HepG2 (cell line): ENCODE measurements around the gene ENDOD1. TPM values are rescaled to one million over a fixed set of nuclear protein-coding genes. Genes with fewer than 3 reads are reported as not detected.

Experiments used
- ATAC-seq: fragments of 200-7000 bp; cut with Tn5 transposase; 3 replicates; pipeline ENCODE4 v1.9.1; 2020; ENCODE audit warnings: mild to moderate bottlenecking, moderate library complexity
- BruUV-seq: library from RNA; stranded (reverse); fragments of 400-500 nt; replicated peaks from 2 replicates; lab custom pipeline; 2021; lab: Mats Ljungman, UMichigan
- CTCF ChIA-PET: fragments of 300-600 bp; formaldehyde crosslinking; extraction: SDS; loops from one replicate; lab custom pipeline; 2021; ENCODE audit warnings: low total read pairs, inconsistent platforms, low intra/inter-chr PET ratio; lab: Yijun Ruan, JAX
- POLR2A ChIA-PET: fragments of 350-600 bp; sonication (Branson Sonifier 250); formaldehyde crosslinking; loops from one replicate; lab custom pipeline; 2020; ENCODE audit warnings: antibody characterized with exemption, inconsistent platforms; lab: Yijun Ruan, JAX
- DNase-seq: peaks from one replicate; pipeline ENCODE4 v3.0.0-alpha.2; 2015; ENCODE audit warnings: low spot score
- FAIRE-seq: peaks from 3 replicates; lab custom pipeline; 2011; peaks lifted over from hg19 to GRCh38; lab: Jason Lieb, UNC
- H2AFZ ChIP-seq: one replicate; pipeline ENCODE4 v1.6.1; 2011; ENCODE audit warnings: low read length, inconsistent platforms
- H3K27ac ChIP-seq: fragments of 300-600 bp; 3 replicates; pipeline ENCODE4 v1.8.0; 2011; ENCODE audit warnings: mixed run types, mild to moderate bottlenecking, mixed read lengths, low read length, inconsistent platforms; ENCODE audit not compliant: insufficient read depth; ENCODE audit errors: extremely low read length
- H3K27me3 ChIP-seq, 2 experiments: fragments of 200-600 bp in 1 of 2; 2 replicates in 1 of 2; 3 replicates in 1 of 2; pipeline versions ENCODE4 v1.6.0 to v1.8.0; 2011; ENCODE audit warnings: low read length in 2 of 2, mild to moderate bottlenecking in 2 of 2, moderate library complexity in 2 of 2, inconsistent platforms in 1 of 2; ENCODE audit not compliant: insufficient read depth in 2 of 2, control insufficient read depth in 1 of 2
- H3K36me3 ChIP-seq, 2 experiments: fragments of 200-600 bp in 1 of 2; replicated peaks in 1 of 2; 2 replicates in 1 of 2; 3 replicates in 1 of 2; pipeline versions ENCODE4 v1.5.1 to v1.8.0; 2011; ENCODE audit warnings: low read length in 2 of 2, inconsistent platforms in 1 of 2; ENCODE audit not compliant: insufficient read depth in 2 of 2, control insufficient read depth in 1 of 2
- H3K4me1 ChIP-seq: 2 replicates; pipeline ENCODE4 v1.5.1; 2012; ENCODE audit warnings: low read length, inconsistent platforms; ENCODE audit not compliant: insufficient read depth
- H3K4me2 ChIP-seq: 2 replicates; pipeline ENCODE4 v1.6.0; 2011; ENCODE audit warnings: low read depth, low read length, inconsistent platforms
- H3K4me3 ChIP-seq, 3 experiments: fragments of 200-600 bp in 1 of 3; sonication (generic), shearing (Covaris generic) in 1 of 3; replicated peaks in 1 of 3; 2 replicates each; pipeline ENCODE4 v1.5.1; 2011 to 2016; ENCODE audit warnings: low read length in 3 of 3, inconsistent platforms in 2 of 3, low read depth in 2 of 3, mild to moderate bottlenecking in 2 of 3, control low read depth in 1 of 3, mixed read lengths in 1 of 3; ENCODE audit not compliant: insufficient read depth in 1 of 3
- H3K79me2 ChIP-seq: one replicate; pipeline ENCODE4 v1.6.1; 2011; ENCODE audit warnings: low read length, inconsistent platforms; ENCODE audit not compliant: insufficient read depth
- H3K9ac ChIP-seq: 2 replicates; pipeline ENCODE4 v1.6.0; 2011; ENCODE audit warnings: mild to moderate bottlenecking, low read depth, low read length, inconsistent platforms; ENCODE audit not compliant: insufficient read depth
- H3K9me3 ChIP-seq: 2 replicates; pipeline ENCODE4 v1.5.1; 2012; ENCODE audit warnings: mild to moderate bottlenecking, low read length
- H4K20me1 ChIP-seq: 2 replicates; pipeline ENCODE4 v1.6.0; 2011; ENCODE audit warnings: inconsistent platforms, mild to moderate bottlenecking, low read length, moderate library complexity; ENCODE audit not compliant: insufficient read depth
- DMTF1 ChIP-seq: sonication (generic); formaldehyde crosslinking; IDR thresholded peaks from 2 replicates; pipeline ENCODE4 v1.4.0; 2020; ENCODE audit warnings: mild to moderate bottlenecking, missing genetic modification reagents
- HOXA3 ChIP-seq: sonication (generic); formaldehyde crosslinking; IDR thresholded peaks from 2 replicates; pipeline ENCODE4 v1.5.0; 2020; ENCODE audit warnings: missing genetic modification reagents
- IRX3 ChIP-seq: sonication (generic); formaldehyde crosslinking; IDR thresholded peaks from 2 replicates; pipeline ENCODE4 v1.8.1; 2023; ENCODE audit warnings: mild to moderate bottlenecking, low read depth, missing genetic modification reagents, borderline replicate concordance
- SKI ChIP-seq: fragments of 450-650 bp; IDR thresholded peaks from one replicate; pipeline ENCODE4 v1.6.1; 2018; ENCODE audit warnings: mild to moderate bottlenecking; ENCODE audit not compliant: partially characterized antibody
- SPEN ChIP-seq: sonication (generic); formaldehyde crosslinking; IDR thresholded peaks from 2 replicates; pipeline ENCODE4 v1.5.1; 2020; ENCODE audit warnings: low read depth, mild to moderate bottlenecking, missing genetic modification reagents
- ZNF572 ChIP-seq: sonication (generic); formaldehyde crosslinking; IDR thresholded peaks from 2 replicates; pipeline ENCODE4 v1.5.1; 2020; ENCODE audit warnings: mild to moderate bottlenecking, missing genetic modification reagents
- ZNF850 ChIP-seq: sonication (generic); formaldehyde crosslinking; conservative IDR thresholded peaks from 2 replicates; pipeline ENCODE4 v1.9.0; 2021; ENCODE audit warnings: mild to moderate bottlenecking, missing genetic modification reagents
- WGBS: methylation state at CpG from one replicate; pipeline ENCODE4 v1.1.6; 2017; ENCODE audit warnings: low lambda C conversion rate; 5-methylcytosine and 5-hydroxymethylcytosine counted together
- in situ Hi-C: cut with HindIII; loops from 2 replicates; pipeline ENCODE4 v1.10.0; 2017; ENCODE audit warnings: low pct_unique_long_range_greater_than_20kb; ENCODE audit not compliant: extremely low pct_ligation_motif_present
- intact Hi-C: fragments of 100-400 bp; cut with micrococcal nuclease; formaldehyde crosslinking; loops from one replicate; pipeline ENCODE4 v1.10.0; 2022; ENCODE audit not compliant: unreplicated experiment
- polyA plus RNA-seq, 8 experiments: library from polyadenylated mRNA; depleted of rRNA in 3 of 8; stranded (reverse) in 7 of 8; unstranded in 1 of 8; fragments of >200 nt; fragmentation: Illumina TruSeq in 4 of 8; extraction: Trizol in 4 of 8; gene quantifications; 2 replicates each; pipeline versions ENCODE4 v1.2.1 to v1.2.3, GENCODE V29; 2011 to 2016; ENCODE audit warnings: low read depth in 4 of 8, missing spikeins in 1 of 8, mixed read lengths in 1 of 8; ENCODE audit not compliant: insufficient read depth in 1 of 8
- total RNA-seq, 5 experiments: library from RNA; depleted of rRNA; stranded (reverse); fragments of >200 nt; fragmentation: Illumina TruSeq; extraction: Trizol; gene quantifications; 2 replicates each; pipeline ENCODE4 v1.2.3, GENCODE V29; 2016; ENCODE audit warnings: low read depth in 1 of 5

ENDOD1 gene
- total and polyA plus RNA-seq, 2 of the 13 experiments (the other 11 are each of a cell fraction or from before 2014, with no cell fraction given), result 2.0 to 6.8 TPM

- TF ChIP-seq SPEN (no peak), SKI (no peak)
- TF ChIP-seq, all 625 proteins: peak for 0
Observed at GRCh38 chr11:95057959-95058358, 31.7 kb upstream of the ENDOD1 start (continued).

- Histone ChIP-seq H3K9me3 (no peaks in the 10 kb centered on the region), H3K27me3 (no peaks in the 10 kb centered on the region), H3K9ac (no peak overlapping the region), H4K20me1 (no peaks in the 10 kb centered on the region; the same call in 1 of the 2 replicates), H3K4me1 (no peaks in the 10 kb centered on the region), H3K27ac (no peak overlapping the region), H3K36me3 (no peaks in the 10 kb centered on the region), H3K4me2 (no peak overlapping the region), H2AFZ (no peak overlapping the region), H3K79me2 (no peaks in the 10 kb centered on the region), H3K4me3 (no peak overlapping the region)
- ChIA-PET POLR2A (no interaction called here), CTCF (no interaction called here)
- no peak for DNase-seq
- no peak for TF ChIP-seq DMTF1
- TF ChIP-seq ZNF850 (CRISPR knock-in tag), result no peak
- TF ChIP-seq ZNF572, result no peak
- TF ChIP-seq IRX3 (CRISPR knock-in tag), result no peak
- TF ChIP-seq HOXA3 (CRISPR knock-in tag), result no peak
- FAIRE-seq, result no peak
- in situ Hi-C loops, result no loop called here
- WGBS, result 61% methylated on average over 1 of the region's 1 CpG
- BruUV-seq, result no TSS peak
- intact Hi-C loops, result no loop called here
- ATAC-seq, result no peak
Observed at GRCh38 chr11:95058621-95059020, 31.0 kb upstream of the ENDOD1 start.
